GM18517 (cell line): ENCODE data around the gene ZDHHC17.
"Not testable (repeated sequence)": the region's sequence is repeated elsewhere in the genome, so short reads cannot be mapped to it uniquely, and the experiment has no call there.

ENCODE experiments used
- ATAC-seq: cut with Tn5 transposase; IDR thresholded peaks from one replicate; pipeline ENCODE4 v1.9.1; 2021; ENCODE audit warnings: mild to moderate bottlenecking, moderate library complexity; ENCODE audit not compliant: unreplicated experiment

The ZDHHC17 gene, protein sequence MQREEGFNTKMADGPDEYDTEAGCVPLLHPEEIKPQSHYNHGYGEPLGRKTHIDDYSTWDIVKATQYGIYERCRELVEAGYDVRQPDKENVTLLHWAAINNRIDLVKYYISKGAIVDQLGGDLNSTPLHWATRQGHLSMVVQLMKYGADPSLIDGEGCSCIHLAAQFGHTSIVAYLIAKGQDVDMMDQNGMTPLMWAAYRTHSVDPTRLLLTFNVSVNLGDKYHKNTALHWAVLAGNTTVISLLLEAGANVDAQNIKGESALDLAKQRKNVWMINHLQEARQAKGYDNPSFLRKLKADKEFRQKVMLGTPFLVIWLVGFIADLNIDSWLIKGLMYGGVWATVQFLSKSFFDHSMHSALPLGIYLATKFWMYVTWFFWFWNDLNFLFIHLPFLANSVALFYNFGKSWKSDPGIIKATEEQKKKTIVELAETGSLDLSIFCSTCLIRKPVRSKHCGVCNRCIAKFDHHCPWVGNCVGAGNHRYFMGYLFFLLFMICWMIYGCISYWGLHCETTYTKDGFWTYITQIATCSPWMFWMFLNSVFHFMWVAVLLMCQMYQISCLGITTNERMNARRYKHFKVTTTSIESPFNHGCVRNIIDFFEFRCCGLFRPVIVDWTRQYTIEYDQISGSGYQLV

GRCh38 chr12:76763746-76764675 lies at the start of gene ZDHHC17:
Gene ZDHHC17 (plus strand): TSS chr12:76764115. CDS start chr12:76764237, 122 bp downstream.
- peak; percentile 88 for ATAC-seq

- no peak for ATAC-seq
Observed at GRCh38 chr12:76714415-76714814, 49.5 kb upstream of the ZDHHC17 start.

GRCh38 chr12:76714861-76715260 lies 49.1 kb upstream of the ZDHHC17 start:
- no peak for ATAC-seq

DNA sequence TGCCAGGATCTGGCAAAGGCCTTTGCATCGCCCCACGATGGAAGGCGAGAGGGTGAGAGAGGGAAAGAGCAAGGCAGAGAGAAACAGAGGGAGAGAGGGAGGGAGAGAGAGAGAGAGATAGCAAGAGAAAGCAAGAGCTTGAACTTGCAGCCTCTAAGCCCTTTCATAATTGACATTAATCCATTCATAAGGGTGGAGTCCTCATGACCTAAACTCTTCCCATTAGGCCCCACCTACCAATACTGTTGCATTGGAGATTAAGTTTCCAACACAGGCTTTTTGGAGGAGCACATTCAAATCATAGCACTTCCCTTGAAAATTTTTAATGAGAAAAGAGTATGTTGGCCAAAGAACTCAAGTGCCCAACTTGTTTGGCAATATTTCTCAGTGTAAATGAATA lies 48.6 kb upstream of the ZDHHC17 start:
- ATAC-seq = no peak

DNA sequence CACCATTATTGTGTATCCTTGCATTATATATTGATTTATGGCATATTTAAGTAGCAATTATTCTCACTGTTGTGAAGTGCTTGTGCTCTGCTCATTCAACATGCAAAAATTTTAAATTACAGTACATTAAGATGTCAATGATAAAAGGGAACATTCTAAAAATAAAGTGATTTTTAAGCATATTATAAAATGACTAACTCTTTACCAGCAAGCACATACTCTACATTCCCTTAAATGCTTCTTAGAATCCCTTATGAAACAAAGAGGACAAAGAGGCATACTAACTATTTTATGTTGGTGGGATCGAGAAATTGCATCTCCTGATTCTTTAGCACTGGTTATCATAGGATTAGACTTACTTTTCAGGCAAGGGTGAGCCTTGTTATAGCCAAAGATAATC lies 46.6 kb upstream of the ZDHHC17 start:
- no peak for ATAC-seq

- no peak for ATAC-seq
Observed at GRCh38 chr12:76719171-76720041, 44.5 kb upstream of the ZDHHC17 start.

- ATAC-seq = no peak
Observed at GRCh38 chr12:76720068-76720467, 43.8 kb upstream of the ZDHHC17 start.

DNA sequence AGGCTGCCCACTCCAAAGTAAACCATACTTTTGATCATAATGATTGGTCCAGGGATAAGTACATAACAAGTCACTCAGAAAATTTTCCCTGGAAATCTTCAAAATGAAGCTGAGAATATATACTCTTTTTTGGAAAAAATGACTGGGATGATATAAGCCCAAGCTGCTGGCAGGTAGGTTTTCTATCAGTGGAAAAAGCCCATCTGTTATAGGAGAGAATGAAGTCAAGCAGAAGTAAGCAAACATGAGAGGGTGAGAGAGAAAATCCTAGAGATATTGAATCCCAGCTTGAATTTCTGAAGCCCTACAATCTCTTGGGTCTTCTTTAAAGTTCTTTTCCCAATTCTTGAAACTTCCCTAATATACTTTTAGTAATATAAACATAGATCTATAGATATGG lies 37.3 kb upstream of the ZDHHC17 start:
- no peak for ATAC-seq

GRCh38 chr12:76732188-76732587 lies 31.7 kb upstream of the ZDHHC17 start:
- ATAC-seq = not testable (repeated sequence)

- ATAC-seq = not testable (repeated sequence)
Observed at GRCh38 chr12:76737689-76738088, 26.2 kb upstream of the ZDHHC17 start.

GRCh38 chr12:76738824-76739579 lies 24.9 kb upstream of the ZDHHC17 start:
- no peak for ATAC-seq

GRCh38 chr12:76739896-76740295 lies 24.0 kb upstream of the ZDHHC17 start:
- no peak for ATAC-seq

DNA sequence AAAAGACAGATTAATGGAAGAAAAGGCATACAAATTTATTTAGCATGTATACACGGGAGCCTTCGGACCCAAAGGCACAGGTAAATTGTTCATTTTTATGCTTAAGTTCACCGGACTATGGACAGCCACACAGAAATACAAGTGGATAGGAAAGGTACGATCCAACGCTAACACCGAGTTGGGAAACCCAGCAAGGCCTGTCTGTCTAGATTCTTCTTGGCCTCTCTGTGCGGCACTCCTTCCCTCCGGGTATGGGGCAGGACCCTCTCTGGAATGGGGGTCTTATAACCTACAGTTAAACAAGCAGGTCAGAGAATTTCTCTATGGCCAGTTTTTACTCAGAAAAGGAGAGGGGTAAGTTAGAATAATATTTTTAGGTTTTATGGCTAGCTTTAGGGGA lies 23.4 kb upstream of the ZDHHC17 start:
- ATAC-seq = no peak

GRCh38 chr12:76745343-76745742 lies 18.6 kb upstream of the ZDHHC17 start:
- ATAC-seq = no peak

DNA sequence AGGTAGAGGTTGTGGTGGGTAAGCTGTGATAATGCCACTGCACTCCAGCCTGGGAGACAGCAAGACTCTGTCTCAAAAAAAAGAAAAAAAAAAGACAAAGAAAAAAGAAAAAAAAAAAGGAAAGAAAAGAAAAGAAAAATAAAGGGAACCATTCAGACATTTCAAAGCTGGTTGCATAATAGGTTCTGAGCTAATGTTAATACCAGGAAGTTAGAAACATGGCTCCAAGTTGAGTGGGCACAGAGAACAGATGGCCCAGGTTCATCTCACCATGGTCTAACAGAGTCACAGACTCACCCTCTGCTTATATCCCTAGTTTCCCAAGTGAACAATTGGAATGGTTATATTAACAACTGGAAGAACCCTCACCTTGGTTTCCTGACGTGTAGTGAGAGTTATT lies 17.4 kb upstream of the ZDHHC17 start:
- ATAC-seq = no peak

- ATAC-seq = no peak
Observed at GRCh38 chr12:76747245-76747644, 16.7 kb upstream of the ZDHHC17 start.

DNA sequence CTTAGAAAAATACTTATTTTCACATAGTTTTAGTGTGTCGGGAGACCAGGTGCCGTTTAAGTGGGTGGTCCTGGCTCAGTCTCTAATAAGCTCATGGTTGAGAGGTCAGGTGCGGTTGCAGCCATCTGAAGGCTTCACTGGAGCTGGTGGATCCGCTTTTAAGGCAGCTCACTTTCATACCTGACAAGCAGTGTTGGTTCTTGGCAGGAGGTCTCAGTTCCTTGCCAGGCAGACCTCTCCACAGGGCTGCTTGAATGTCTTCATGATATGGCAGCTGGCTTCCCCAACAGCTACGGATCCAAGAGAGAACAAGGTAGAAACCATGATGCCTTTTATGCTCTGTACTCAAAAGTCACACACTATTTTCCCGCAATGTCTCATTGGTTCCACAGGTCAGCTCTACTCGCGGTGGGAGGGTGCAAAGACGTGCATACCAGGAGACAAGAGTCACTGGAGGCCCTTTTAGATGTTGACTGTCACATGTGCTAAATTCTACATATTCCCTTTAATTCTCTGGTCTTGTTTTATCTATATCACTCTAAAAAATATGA lies 8.0 kb upstream of the ZDHHC17 start:
- ATAC-seq = no peak

GRCh38 chr12:76757694-76758093 lies 6.2 kb upstream of the ZDHHC17 start:
- no peak for ATAC-seq

- ATAC-seq = no peak
Observed at GRCh38 chr12:76762601-76762980, 1.3 kb upstream of the ZDHHC17 start.
